RPMI8226 (cell line): Measurements from ENCODE around the gene WWC1.
"Not testable (repeated sequence)": the region's sequence is repeated elsewhere in the genome, so short reads cannot be mapped to it uniquely, and the experiment has no call there.

Source experiments
- DNase-seq: peaks from one replicate; pipeline ENCODE4 v3.0.0-alpha.2; 2015

Gene WWC1

DNA sequence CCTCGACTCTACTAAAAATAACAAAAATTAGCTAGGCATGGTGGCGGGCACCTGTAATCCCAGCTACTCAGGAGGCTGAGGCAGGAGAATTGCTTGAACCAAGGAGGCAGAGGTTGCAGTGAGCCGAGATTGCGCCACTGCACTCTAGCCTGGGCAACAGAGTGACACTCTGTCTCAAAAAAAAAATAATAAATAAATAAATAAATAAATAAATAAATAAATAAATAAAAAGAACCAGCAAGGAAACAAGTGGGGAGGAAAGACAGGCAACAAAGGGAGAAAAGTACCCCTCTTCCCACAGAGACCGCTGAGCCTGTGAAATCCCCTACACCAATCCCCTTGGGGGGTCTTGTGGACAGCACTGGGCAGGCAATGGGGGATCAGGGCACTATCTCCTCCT is 4.6 kb upstream of the WWC1 start:
- not testable (repeated sequence) for DNase-seq

DNA sequence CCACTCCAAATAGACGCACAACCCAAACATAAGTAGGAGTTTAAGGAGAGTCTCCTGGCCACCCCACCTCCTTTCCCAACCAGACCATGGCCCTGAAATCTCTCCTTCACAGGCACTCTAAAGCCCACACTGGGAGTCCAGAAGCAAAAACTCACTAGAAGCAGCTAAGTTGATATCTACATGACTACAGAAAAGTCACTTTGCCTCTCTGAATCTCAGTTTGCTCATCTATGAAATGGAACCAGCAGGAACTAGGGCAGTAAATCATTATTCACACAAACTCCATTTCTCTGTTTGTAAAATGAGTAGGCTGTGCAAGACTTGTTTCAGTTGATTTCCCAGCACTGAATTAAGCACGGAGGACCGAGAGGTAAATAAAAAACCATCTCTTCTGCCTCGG is 4.1 kb upstream of the WWC1 start:
- DNase-seq, result no peak

DNA sequence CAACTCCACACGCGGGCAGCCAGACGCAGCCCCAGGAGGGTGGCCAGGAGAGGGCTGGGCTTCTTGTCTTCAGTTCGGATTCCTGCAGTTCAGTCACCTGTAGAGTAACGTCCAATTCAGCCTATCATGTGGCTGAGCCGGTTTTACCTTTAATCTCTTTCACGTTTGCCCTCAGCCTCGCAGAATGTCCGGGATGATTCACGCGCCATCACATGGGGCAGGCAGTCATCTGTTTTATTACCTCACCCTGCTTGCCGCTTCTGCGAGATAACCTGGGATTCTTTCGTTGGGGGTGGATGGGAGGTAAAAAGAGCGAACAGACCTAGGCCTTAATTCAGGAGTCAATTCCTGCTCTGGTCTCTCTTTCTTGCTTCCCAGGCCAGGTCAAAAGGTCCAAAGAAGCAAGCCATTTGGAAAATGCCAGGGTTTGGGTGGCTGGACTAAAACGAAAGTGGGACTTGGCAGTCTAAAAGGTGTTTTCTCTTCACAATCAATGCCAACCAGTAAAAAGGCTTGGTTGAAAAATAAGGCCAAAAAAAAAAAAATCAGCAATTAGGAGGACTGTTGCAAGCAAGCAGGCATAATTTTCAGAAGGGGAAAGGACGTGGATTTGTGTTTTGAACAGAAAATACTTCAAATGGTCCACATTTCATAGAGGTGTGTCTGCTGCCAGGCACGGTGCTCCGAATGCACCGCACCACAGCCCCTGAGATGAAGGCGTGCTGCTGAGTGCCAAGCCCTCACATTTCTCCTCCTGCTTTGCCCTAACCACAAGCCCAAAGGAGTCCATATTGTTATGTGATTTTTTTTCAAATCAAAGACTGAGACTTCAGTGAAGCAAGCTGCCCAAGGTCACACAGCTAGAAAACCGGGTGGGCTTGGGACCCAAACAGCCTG is 2.8 kb upstream of the WWC1 start:
- no peak for DNase-seq

DNA sequence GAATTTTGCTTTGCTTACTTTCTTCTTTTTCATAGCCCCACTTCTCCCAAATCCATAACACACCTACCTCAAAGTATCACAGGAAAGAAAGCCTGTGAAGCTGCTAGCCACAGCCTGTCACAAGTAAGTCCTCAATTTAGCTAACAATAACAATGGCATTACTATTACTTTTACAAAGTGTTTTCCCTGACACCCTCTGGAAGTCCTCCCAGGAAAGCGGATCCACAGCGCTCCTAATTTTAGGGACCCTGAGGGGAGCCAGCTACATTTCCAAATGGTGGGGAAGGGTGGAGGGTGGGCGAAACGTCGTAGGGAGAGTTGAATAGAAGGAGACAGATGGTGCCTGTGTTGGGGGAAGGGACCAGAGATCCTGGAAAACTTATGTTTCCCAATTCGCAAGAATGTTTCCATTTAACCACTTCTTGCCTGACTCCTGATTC is 523 bp upstream of the WWC1 start:
- DNase-seq, result no peak

DNA sequence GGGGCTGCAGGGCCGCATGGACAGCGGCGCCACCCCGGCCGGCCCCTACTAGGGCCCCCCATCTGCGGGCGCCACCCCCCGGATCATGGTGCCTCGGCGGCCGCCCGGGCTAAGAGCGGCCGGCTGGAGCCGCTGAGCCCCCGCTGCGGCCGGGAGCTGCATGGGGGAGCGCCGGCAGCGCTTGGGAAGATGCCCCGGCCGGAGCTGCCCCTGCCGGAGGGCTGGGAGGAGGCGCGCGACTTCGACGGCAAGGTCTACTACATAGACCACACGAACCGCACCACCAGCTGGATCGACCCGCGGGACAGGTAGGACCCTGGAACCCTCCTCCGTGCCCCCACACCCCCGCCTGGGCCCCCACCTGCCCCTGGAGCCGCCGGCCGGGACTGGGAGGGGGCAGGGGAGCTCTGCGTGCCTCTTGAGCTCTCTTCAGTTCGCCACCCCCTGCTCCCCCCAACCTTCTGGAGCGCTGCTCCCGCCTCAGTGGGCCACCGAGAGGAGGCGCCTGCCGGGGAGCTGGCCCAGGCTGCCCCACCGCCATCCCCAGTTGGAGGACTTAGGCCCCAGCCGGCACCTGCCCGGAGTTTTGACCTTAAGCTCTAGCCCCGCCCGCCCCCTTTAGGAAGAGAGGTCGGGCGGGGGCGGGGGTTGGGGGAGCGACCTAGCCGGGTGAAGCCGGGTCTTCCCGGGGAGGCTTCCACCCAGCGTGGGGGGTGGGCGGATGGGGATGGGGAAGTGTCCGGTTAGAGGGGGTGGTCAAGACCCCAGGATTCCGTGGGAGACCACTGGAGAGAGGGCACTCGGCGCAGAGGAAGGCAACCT is 730 bp downstream of the WWC1 start:
- DNase-seq, result peak; percentile 57

DNA sequence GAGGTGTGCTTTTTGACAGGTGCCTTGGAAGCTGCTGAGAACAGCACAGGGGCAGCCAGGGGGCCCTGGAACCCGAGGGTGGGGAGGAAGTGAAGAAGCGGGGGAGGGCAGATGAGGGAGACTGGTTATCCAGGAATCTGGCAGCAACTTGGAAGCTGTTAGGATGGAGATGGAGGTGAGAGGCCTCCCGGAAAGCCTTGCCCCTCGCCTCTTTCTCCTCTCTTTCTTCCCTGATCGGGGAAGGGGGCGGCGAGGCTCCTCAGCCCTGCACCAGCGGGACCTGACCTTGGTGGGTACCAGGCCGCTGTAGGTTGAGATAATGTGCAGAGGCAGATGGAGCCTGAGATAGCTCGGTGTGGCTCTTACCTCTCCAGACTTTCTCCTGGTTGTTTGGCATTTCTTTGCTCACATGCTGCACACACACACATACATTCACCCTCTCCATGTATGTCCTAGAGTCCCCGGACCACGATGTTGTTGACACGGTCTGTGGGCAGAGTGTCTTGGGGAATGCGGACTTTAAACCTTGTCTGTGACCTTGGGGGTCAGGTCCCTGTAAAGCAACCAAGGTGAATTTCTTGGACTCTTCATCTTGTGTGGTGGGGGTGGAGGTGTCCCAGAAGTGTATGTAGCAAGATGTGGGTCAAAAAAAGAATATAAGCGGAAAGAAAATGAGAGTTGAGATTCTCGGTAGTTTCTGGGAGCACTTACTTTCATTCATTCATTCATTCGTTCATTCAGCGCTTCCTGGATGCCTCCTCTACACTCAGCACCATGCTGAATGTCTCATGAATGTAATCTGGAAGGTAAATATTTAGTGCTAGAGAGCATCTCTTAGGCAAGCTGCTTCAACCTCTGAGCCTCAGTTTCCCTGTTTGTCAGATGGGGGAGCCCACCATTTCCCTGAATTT is 1.6 kb downstream of the WWC1 start:
- DNase-seq, result no peak

DNA sequence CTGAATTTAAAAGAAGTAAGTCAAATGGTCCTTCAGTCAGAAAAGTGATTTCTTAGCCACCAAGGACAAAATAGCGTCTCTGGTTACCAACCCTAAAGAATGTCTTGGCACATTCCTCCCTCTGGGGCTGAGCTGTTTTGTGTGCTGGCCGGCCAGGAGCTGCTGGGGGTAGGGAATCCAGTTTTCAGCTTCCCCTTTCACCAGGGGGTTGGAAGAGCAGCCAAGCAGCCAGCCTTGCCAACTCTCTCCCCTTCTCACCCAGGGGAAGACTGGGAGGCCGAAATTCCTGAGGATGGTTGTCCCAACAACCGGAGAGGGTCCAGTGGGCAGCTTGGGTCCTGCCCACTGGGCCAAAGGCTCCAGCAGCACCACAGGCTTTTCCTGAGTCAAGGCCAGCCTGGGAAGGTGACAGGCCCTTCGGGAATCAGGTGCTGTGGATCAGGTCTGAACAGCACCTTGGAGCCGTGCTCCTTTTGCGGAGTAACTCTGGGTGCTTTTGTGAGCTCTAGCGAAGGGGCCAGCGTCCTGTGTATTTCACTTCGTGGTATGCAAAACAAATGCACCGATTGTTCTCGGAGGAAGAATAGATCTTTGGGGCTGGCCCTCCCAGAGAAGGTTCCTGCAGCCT is 4.2 kb downstream of the WWC1 start:
- DNase-seq, result peak; percentile 8

DNA sequence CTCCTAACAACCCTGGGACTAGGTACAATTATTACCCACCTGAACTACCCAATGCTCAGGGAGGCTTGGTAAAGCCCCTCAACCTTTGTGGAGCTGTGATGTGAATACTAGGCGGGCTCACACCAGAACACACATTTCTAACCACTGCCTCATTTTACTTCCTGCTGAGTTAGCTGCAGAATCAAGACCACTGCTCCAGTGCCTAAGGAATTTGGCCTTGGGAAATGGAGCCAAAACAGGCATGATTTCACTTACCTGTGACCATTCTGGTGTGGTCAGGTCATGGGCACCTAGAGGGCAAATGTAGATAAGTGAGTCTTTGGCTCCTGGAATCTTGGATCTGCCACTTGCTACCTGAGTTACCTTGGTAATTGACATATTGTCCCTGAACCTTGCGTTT is 5.2 kb downstream of the WWC1 start:
- DNase-seq, result no peak

DNA sequence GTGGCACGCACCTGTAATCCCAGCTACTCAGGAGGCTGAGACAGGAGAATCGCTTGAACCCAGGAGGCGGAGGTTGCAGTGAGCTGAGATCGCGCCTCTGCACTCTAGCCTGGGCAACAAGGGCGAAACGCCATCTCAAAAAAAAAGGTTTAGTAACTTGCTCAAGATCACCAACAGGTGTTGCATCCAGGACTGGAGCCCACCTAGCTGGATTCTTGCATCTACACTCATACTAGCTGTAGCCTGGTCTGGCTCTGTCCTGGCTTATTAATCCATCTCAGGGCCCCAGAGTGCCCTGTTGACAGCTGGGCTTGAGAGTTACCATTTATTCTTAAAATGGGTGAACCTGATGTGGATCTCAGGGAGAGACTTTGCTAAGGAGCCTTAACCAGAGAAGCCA is 7.5 kb downstream of the WWC1 start:
- DNase-seq, result no peak

DNA sequence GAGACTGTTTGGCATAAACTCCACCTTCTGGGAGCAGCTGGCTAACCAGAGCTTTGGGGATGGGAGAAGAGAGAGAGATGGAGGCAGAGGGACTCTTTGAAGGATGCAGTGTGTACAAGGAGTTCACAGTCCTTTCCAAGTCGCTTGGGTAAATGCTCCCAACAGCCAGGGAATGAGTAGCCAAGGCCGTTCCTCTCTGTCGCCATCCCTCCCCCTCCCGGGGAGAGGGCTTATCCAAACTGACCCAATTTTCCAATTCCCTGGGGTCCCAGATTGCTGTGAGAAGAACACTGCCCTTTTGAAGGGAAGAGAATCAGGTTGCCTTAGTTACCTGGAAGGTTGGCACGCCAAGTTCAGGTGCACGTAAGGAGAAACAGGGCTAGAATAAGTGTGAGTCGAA is 7.9 kb downstream of the WWC1 start:
- DNase-seq, result no peak

DNA sequence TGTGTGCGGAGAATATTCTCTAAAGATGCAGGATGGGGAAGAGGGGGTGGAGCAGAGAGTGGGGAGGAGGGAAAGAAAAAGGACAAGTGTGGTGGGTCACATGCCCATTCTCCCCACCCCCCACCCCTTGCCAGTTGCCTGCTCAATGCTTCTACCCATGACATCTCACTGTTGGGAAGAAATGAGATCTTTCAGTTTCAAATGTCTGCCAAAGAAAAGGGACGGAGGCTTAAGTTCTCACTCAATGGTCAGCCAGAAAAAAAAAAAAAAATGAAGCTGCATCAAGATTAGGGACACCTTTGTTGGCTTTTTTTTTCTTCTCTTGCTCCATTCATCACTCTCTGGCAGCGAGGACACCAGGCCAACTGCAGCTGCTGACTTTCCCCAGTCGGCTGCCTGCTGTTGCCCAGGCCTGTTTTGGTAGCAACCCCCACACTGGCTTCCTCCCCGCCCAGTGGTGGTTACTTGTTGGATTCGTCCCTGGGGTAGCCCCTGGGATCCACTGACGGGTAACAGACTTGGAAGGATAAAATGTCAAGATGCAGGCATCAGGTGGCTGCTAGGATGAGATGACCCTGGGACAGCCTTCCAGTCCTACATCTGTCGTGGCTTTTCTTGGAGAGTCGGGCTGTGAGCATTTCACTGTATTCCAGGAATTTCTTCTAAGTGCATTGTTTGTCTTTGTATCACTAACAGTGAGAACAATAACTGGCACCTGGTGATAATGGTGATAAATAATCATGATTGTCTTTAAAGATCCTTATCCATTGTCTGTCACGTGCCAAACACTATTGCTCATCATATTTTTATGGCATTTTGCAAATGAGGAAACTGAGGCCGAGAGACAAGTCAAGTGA is 9.1 kb downstream of the WWC1 start:
- DNase-seq, result no peak

DNA sequence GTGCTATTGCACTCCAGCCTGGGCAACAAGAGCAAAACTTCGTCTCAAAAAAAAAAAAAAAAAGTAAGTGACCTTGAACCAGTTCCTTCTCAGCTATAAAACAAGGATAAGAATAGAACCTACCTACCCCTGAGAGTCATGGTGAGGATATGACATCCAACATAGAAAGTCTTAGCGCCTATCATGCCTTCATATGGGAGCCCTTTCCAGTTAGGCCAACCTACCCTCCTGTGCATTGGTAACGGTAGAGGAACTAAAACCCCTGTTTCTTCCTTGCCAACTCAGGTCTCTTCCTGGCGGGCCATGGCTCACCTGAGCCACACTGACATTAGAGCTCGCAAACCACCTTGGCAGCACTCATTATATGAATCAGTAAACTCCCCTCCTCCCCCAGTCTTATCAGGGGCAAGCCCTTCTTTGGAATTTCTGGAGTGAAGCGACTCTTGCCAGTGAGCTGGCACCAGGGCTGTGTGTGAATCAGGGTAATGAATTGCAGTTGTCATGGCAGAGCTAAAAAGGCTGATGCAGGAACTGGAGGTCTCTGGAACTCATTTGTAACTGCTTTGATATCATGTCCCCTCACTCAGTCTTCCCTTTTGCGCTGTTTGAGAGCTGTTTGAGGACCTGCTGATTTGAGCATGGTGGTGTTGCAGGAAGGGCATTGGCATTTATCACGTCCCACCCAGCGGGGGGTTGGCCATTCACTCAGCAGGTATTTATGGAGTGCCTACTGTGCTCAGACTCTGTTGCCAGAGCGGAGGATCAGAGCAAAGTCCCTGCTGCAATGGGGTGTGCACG is 10.3 kb downstream of the WWC1 start:
- peak; percentile 1 for DNase-seq

DNA sequence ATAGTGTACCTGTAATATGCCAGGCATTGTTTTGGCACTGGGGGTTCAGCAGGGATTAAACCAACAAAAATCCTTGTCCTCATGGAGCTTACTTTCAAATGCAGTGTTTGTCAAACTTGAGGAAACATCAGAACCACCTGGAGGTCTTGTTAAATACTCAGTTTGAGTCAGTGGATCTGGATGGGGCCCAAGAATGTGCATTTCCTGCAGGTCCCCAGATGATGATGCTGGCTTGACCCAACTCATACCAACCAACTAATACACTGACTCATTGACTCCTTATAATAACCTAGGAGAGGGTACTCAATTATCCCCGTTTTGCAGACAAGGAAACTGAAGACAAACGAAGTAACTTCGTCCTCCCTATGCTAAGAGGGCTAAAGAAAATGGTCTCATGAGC is 11.3 kb downstream of the WWC1 start:
- no peak for DNase-seq

DNA sequence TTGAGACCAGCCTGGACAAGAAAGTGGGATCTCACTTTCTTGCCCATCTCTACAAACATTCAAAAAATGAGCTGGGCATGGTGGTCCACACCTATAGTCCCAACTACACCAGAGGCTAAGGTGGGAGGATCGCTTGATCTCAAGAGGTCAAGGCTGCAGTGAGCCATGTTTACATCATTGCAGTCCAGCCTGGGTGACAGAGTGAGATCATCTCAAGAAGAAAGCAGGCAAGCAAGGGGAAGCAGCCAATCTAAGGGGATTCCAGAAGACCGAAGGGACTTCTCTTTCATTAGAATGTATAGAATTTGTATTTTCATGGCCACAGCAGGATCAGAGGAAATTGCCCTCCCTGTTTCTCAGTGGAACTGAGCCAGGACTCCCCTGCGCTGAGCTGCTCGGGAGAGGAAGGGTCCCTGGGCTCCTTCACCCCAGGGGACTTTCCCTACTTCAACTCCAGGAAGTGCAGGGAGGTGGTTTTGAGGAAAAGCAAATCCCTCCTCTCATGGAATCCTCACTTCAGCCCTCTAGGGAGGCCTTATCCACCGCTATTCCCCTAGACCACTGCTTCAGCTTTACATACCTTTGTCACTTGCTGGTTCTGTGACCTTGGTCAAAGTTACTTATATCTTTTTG is 12.1 kb downstream of the WWC1 start:
- no peak for DNase-seq

DNA sequence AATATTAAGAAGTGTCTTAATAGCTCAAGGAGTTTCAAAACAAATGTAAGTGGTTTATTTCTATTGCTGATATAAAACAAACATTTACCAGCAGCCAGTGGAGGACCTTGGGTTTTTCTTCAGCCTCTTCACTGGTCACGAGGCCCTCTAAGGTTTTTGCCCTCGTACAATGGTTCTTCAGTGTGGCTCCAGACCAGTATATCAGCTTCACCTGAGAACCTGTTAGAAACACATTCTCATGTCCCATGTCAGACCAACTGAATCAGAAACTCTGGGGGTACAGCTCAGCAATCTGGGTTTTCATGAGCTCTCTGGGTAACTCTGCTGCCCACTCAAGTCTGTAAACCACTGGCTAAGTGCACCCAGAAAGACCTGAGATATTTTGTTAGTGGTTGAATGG is 12.9 kb downstream of the WWC1 start:
- no peak for DNase-seq

DNA sequence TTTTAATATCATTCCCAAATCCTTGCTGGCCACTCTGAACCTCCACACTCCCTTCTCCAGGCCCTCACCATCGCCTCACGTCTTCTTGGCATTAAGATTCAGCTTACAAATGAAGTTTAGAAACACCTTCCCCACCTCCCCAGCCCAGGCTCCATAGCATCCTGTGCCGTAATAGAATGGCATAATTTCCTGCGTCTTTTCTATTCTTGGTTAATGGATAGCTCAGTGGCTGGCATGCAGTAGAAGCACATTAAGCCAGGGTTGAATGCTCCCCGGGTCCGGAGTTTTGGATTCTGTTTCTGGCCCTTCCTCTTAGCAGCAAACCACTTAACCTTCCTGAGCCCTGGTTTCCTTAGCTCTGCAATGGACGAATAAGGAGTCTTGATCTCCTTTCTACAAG is 13.8 kb downstream of the WWC1 start:
- DNase-seq, result peak; percentile 0

DNA sequence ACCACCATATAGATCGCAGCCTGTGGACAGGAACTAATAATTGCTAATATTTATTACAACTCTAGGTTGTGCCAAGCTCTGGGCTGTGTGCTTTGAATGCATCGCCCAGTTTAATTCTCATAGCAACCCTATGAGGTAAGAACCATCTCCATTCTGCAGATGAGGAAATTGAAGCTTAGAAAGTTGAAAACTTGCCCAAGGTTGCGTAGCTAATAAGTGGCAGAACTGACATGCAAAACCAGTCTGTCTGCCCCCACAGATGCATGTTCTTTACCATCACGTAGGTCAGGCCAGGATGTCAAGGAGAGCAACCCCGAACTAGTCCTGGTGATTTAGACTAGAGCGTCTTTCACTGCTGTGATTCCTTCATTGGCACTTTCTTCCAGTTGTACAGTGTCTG is 15.6 kb downstream of the WWC1 start:
- DNase-seq, result peak; percentile 0

DNA sequence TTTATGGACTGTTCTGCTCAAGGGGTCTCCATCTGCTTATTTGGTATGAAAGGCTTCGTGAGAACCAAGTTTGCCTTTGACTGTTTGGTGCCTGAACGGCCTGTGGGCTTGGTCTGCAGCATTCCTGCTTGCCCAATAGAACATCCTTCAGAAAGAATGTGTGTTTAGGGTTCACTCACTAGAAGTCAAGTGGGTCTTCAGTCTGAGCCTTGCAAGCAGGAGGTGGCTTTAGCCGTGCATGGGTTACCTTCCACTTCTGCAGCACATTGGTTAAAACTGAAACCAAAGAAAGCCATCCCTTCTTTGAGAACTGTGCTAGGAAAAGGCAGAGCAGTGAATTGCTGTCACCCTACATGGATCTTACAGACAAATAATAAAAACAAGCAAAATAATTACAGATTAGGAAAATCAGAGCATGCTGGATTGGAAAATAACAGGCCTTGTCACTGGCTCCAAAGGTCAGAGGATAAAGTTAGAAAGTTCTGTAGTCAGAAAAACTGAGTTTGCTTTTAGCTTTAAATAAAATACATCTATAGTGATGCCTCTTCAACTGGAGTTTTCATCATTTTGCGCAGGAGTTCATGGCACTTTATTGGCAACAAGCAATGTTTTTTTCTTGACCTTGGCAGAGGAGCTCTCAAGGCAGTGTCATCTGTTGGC is 16.6 kb downstream of the WWC1 start:
- DNase-seq, result no peak

DNA sequence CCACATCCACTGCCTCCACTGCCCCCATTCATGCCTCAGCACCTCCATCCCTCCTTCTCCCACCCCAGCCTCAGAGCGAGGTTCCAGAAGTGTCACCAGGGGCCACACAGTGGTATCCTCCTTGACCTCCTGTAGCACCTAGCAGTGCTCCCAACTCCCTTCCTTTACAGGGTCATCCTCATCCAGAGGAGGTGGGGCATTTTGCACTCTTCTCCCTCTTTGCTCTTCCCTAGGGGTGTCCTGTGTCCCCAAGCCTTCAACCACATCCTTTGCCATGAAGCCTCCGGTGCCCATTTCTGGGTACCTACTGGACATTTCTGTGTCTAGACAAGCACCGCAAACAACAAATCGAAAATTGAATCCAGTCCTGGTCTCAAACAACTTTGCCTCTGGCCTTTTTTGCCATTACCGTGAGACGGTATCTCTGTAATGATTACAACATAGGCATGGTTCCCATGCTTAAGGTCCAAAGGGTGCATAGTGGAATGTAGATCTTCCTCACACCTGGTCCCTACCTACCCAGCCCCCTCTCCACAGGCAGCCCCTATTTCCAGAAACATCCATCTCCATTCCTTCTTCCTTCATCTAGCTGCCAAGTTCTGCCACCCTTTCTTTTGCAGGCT is 17.6 kb downstream of the WWC1 start:
- DNase-seq, result no peak
